Heart left ventricle (tissue), 16 donors: ENCODE measurements around the gene REM1. TPM values are rescaled to one million over a fixed set of nuclear protein-coding genes. Genes with fewer than 3 reads are reported as not detected.
"Not testable (repeated sequence)": the region's sequence is repeated elsewhere in the genome, so short reads cannot be mapped to it uniquely, and the experiment has no call there.

Experiments
- ATAC-seq, 4 donors: fragments of 200-7000 bp; cut with Tn5 transposase; one replicate each; pipeline ENCODE4 v1.9.1; 2020 to 2022; ENCODE audit warnings: moderate library complexity in 4 of 4, mild to moderate bottlenecking in 3 of 4, moderate number of reproducible peaks in 1 of 4
- DNase-seq, 5 donors: peaks; one replicate each; pipeline ENCODE4 v3.0.0-alpha.2; 2020
- H3K27ac ChIP-seq, 12 donors: fragments of 200-600 bp; sonication (generic) in 4 of 12; one replicate each; pipeline versions ENCODE4 v1.5.0 to v1.8.0; 2016 to 2022; ENCODE audit warnings: mild to moderate bottlenecking in 2 of 12
- H3K27me3 ChIP-seq, 9 donors: fragments of 200-600 bp; sonication (generic) in 2 of 9; one replicate each; pipeline versions ENCODE4 v1.5.1 to v1.8.0; 2016 to 2022; ENCODE audit warnings: mild to moderate bottlenecking in 3 of 9
- H3K36me3 ChIP-seq, 9 donors: fragments of 200-600 bp; sonication (generic) in 2 of 9; one replicate each; pipeline versions ENCODE4 v1.5.0 to v1.8.0; 2018 to 2022; ENCODE audit warnings: mild to moderate bottlenecking in 2 of 9
- H3K4me1 ChIP-seq, 12 donors: fragments of 200-600 bp; sonication (generic) in 4 of 12; one replicate each; pipeline versions ENCODE4 v1.5.0 to v1.8.0; 2016 to 2022; ENCODE audit warnings: mild to moderate bottlenecking in 3 of 12
- H3K4me3 ChIP-seq, 12 donors: fragments of 200-600 bp; sonication (generic) in 4 of 12; one replicate each; pipeline versions ENCODE4 v1.5.0 to v1.8.0; 2017 to 2022; ENCODE audit warnings: mild to moderate bottlenecking in 9 of 12, moderate library complexity in 4 of 12
- H3K9me3 ChIP-seq, 12 donors: fragments of 200-600 bp; sonication (generic) in 4 of 12; one replicate each; pipeline versions ENCODE4 v1.5.0 to v1.8.0; 2016 to 2022; ENCODE audit warnings: mild to moderate bottlenecking in 1 of 12
- POLR2A ChIP-seq, 2 donors: fragments of 450-650 bp; IDR thresholded peaks; one replicate each; pipeline ENCODE4 v1.6.1; 2017; ENCODE audit warnings: antibody characterized with exemption in 2 of 2, mild to moderate bottlenecking in 2 of 2, moderate library complexity in 2 of 2
- WGBS, 4 donors: extraction: QIAGEN DNeasy Blood & Tissue Kit in 2 of 4; methylation state at CpG; one replicate each; pipeline versions ENCODE4 v1.1.5 to v1.1.7; 2013 to 2018; 5-methylcytosine and 5-hydroxymethylcytosine counted together
- intact Hi-C, 10 donors: fragments of 100-400 bp; cut with DNase I; formaldehyde crosslinking; loops; one replicate each; pipeline versions ENCODE4 v1.11.1 to v1.14.2; 2022
- long read RNA-seq, 3 donors: library from polyadenylated mRNA; unstranded; transcript quantifications; one replicate each; pipeline ENCODE4 v2.0.0, GENCODE V29; 2020 to 2021
- polyA plus RNA-seq, 2 donors: library from polyadenylated mRNA; stranded (reverse); fragments of 200-250 nt; gene quantifications; one replicate each; pipeline ENCODE4 v1.2.3, GENCODE V29; 2013
- total RNA-seq, 9 donors: library from RNA; depleted of rRNA in 2 of 9; stranded (reverse); fragments of >200 nt in 2 of 9; fragmentation: NEBNext Ultra II Directional in 3 of 9; extraction: Animal tissue kit (Norgen Biotek cat#: 25700) in 3 of 9; gene quantifications; one replicate each; pipeline versions ENCODE4 v1.1.0 to v1.2.4, GENCODE V29; 2016 to 2023
- TF ChIP-seq, protein P1 (sequence below), 12 donors: fragments of 200-600 bp; sonication (generic) in 4 of 12; IDR thresholded peaks; one replicate each; pipeline versions ENCODE4 v1.5.0 to v1.8.0; 2018 to 2022; ENCODE audit warnings: antibody characterized with exemption in 12 of 12, mild to moderate bottlenecking in 5 of 12
- donor health status: ischemic (EF 13 %, LVEDD 7.1; RV severe dilation, severe dysfunction).
- donor health status: healthy with polysubstance abuse.
- donor health status: DM: no; HTN: yes; CAD: no.
- donor health status: DM: no; HTN: no; CAD: no.
- donor health status: ischemic (EF 25% LVEDD 6.9; RV normal size, moderate dysfunction).
- donor health status: ischemic (EF 25% LVEDD 5.7; RV mildly dilated, moderate dysfunction).
- donor health status: healthy.
- donor health status: DM: yes; HTN: yes; CAD: no.
- donor health status: ischemic (EF 35%, LVEDD 5.7; RV mildly dilated, moderate dysfunction).
- donor health status: nonischemic (EF 11% LVEDD 7.7; RV severe dilation, severe dysfunction).
- donor health status: DM: yes; HTN: yes; CAD: no.
- donor health status: PGD.
- donor health status: ischemic (EF 29% LVEDD 5.4; RV normal size, mild dysfunction).
- donor health status: nonischemic (EF 23%, LVEDD 6.1; RV moderate dilation, normal function).

The REM1 gene, protein sequence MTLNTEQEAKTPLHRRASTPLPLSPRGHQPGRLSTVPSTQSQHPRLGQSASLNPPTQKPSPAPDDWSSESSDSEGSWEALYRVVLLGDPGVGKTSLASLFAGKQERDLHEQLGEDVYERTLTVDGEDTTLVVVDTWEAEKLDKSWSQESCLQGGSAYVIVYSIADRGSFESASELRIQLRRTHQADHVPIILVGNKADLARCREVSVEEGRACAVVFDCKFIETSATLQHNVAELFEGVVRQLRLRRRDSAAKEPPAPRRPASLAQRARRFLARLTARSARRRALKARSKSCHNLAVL
- 1 to 10 TPM in 8 of 9 donors, under 1 TPM in 1; 0.44 to 5.3 (median 1.5) TPM for total RNA-seq
- polyA plus RNA-seq = 1 to 10 TPM; 2.6 to 3.2 TPM
- long read RNA-seq, donor 1, partial matches to known transcripts = 1 of 7 reads
- long read RNA-seq, donor 1, other reads (novel, unspliced or antisense) = 4 of 7 reads
- long read RNA-seq, donor 2, partial matches to known transcripts = 0 of 6 reads
- long read RNA-seq, donor 2, other reads (novel, unspliced or antisense) = 2 of 6 reads
- long read RNA-seq, donor 3, partial matches to known transcripts = 1 of 2 reads
- long read RNA-seq, donor 3, other reads (novel, unspliced or antisense) = 1 of 2 reads

DNA sequence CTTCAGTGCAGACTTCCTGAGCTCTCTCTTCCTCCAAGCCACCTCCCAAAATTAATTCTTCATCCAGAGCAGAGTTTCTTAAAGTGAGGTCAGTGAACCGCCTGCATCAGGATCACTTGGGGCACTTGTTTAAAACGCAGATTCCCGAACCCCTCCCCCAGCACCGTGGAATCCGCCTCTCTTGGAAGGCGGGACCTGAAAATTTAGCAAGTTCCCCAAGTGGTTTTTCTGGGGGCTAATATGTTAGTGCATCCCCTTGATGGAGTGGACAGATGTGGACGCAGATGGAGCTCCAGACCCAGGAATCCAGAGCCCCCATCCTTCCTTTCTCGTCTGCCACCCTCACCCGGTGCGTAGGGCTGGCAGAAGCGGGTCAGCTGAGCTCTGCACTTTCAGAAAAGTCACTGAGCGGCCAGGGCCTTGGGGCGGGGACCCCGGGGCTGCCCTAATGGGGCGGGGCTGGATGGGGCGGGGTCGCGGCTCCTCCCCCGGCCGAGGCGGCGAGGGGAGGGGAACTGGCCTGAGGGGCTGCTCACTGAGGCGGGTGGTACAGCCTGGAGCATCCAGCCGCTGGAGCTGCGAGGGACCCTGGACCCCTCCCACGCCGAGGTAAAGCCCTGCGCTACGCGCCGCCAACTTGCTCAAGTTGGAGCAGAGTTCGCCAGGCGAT lies at the start of gene REM1, which contains the start of gene DEFB124:
REM1 (plus strand) TSS at position 531 of the 670 bp plus-strand sequence. CDS start 1,158 bp downstream, outside the sequence.
DEFB124 (minus strand) TSS at position 370 of the 670 bp plus-strand sequence. CDS start 2,114 bp downstream, outside the sequence.
- DNase-seq (peak; percentile 44 to 80 (median 75)), ATAC-seq (peak; percentile 83 to 90 (median 88))
- Histone ChIP-seq H3K36me3 (no peaks in the 10 kb centered on the region), H3K27ac (peak within 1 kb of the TSS; percentile 27 to 91 (median 76)), H3K4me3 (peak within 1 kb of the TSS; percentile 42 to 78 (median 61)), H3K27me3 (peaks cover 0 to 26% (median 19%) of the 10 kb centered on the region in 9 donors), H3K4me1 (peaks cover 0 to 29% (median 9%) of the 10 kb centered on the region in 12 donors), H3K9me3 (no peaks in the 10 kb centered on the region)
- TF ChIP-seq, protein P1, sequence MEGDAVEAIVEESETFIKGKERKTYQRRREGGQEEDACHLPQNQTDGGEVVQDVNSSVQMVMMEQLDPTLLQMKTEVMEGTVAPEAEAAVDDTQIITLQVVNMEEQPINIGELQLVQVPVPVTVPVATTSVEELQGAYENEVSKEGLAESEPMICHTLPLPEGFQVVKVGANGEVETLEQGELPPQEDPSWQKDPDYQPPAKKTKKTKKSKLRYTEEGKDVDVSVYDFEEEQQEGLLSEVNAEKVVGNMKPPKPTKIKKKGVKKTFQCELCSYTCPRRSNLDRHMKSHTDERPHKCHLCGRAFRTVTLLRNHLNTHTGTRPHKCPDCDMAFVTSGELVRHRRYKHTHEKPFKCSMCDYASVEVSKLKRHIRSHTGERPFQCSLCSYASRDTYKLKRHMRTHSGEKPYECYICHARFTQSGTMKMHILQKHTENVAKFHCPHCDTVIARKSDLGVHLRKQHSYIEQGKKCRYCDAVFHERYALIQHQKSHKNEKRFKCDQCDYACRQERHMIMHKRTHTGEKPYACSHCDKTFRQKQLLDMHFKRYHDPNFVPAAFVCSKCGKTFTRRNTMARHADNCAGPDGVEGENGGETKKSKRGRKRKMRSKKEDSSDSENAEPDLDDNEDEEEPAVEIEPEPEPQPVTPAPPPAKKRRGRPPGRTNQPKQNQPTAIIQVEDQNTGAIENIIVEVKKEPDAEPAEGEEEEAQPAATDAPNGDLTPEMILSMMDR (IDR thresholded peaks at IDR 0.05) = no peak
- no peak for TF ChIP-seq POLR2A (IDR thresholded peaks at IDR 0.05)
- 4 to 7% (median 5%) methylated on average over 10 to 33 of the region's 33 CpGs for WGBS, 4 donors
- intact Hi-C loops = loop anchor here in 1 of 10 donors (2.0 kb wide), 1 partner anchor 22 kb away; no protein-coding TSS in a partner anchor

DNA sequence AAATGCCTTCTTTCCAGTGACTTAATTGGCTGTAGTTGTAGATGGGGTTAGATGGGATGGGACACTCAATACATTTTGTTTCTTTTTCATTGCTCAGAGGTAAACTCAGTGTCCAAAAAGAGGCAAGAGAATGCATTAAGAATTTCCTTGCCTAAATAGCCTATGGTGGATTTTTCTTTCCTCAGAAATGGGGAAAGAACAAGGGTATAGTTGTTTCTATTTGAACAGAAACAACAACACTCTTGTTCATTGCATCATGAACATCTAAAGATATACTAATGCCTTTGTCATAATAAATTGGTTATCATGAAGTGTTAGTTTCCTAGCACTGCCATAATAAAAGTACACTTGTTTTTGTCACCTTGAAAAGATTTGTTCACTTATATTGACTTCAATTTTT lies 49.3 kb upstream of the REM1 start:
- Histone ChIP-seq H3K27ac (no peak overlapping the region), H3K4me1 (no peaks in the 10 kb centered on the region), H3K4me3 (no peak overlapping the region), H3K27me3 (peaks cover 0 to 14% (median 0%) of the 10 kb centered on the region in 9 donors), H3K36me3 (no peaks in the 10 kb centered on the region), H3K9me3 (peaks cover 0 to 14% (median 4%) of the 10 kb centered on the region in 12 donors)
- ATAC-seq (no peak), DNase-seq (no peak)
- TF ChIP-seq, protein P1 (IDR thresholded peaks at IDR 0.05) = no peak
- TF ChIP-seq POLR2A (IDR thresholded peaks at IDR 0.05) = no peak
- intact Hi-C loops = no loop called here

DNA sequence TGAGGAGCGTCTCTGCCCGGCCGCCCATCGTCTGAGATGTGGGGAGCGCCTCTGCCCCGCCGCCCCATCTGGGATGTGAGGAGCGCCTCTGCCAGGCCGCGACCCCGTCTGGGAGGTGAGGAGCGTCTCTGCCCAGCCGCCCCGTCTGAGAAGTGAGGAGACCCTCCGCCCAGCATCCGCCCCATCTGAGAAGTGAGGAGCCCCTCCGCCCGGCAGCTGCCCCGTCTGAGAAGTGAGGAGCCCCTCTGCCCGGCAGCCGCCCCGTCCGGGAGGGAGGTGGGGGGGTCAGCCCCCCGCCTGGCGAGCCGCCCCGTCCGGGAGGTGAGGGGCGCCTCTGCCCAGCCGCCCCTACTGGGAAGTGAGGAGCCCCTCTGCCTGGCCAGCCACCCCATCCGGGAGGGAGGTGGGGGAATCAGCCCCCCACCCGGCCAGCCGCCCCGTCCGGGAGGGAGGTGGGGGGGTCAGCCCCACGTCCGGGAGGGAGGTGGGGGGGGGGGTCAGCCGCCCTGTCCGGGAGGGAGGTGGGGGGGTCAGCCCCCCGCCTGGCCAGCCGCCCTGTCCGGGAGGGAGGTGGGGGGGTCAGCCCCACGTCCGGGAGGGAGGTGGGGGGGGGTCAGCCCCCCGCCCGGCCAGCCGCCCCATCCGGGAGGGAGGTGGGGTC lies 48.1 kb upstream of the REM1 start:
- ATAC-seq, intact Hi-C loops, H3K4me3 ChIP-seq, H3K36me3 ChIP-seq, H3K27ac ChIP-seq, H3K4me1 ChIP-seq, DNase-seq: not testable (repeated sequence)
- Histone ChIP-seq H3K9me3 (peaks cover 0 to 14% (median 4%) of the 10 kb centered on the region in 12 donors), H3K27me3 (peaks cover 0 to 14% (median 0%) of the 10 kb centered on the region in 9 donors)
- 90 to 95% (median 92%) methylated on average over 16 to 46 of the region's 48 CpGs; no CpG with 5 or more reads in 1 of the 4 donors for WGBS, 4 donors

DNA sequence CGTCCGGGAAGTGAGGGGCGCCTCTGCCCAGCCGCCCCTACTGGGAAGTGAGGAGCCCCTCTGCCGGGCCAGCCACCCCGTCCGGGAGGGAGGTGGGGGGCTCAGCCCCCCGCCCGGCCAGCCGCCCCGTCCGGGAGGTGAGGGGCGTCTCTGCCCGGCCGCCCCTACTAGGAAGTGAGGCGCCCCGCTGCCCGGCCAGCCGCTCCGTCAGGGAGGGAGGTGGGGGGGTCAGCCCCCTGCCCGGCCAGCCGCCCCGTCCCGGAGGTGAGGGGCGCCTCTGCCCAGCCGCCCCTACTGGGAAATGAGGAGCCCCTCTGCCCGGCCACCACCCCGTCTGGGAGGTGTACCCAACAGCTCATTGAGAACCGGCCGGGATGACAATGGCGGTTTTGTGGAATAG lies 47.5 kb upstream of the REM1 start:
- DNase-seq, H3K27ac ChIP-seq, ATAC-seq, intact Hi-C loops, H3K4me3 ChIP-seq, H3K36me3 ChIP-seq, H3K4me1 ChIP-seq: not testable (repeated sequence)
- WGBS, 4 donors = 90 to 93% (median 92%) methylated on average over 16 to 30 of the region's 31 CpGs
- Histone ChIP-seq H3K27me3 (peaks cover 0 to 12% (median 0%) of the 10 kb centered on the region in 9 donors), H3K9me3 (peaks cover 0 to 14% (median 4%) of the 10 kb centered on the region in 12 donors)
